GM13977 (cell line): Measurements from ENCODE around the gene KRTAP21-2.
"Not testable (repeated sequence)": the region's sequence is repeated elsewhere in the genome, so short reads cannot be mapped to it uniquely, and the experiment has no call there.

Experiments used
- DNase-seq: peaks from one replicate; pipeline ENCODE4 v3.0.0; 2012; ENCODE audit warnings: low spot score
- CTCF ChIP-seq: IDR thresholded peaks from 2 replicates; pipeline ENCODE4 v1.5.1; 2012; ENCODE audit warnings: mild to moderate bottlenecking, control low read depth; ENCODE audit not compliant: insufficient read depth; ENCODE audit errors: extremely low read depth, missing control alignments
- in situ Hi-C: fragments of 300-500 bp; cut with MboI; formaldehyde crosslinking; loops from one replicate; pipeline ENCODE4 v1.12.0; 2022; ENCODE audit warnings: low sequenced_read_pairs, low pct_unique_long_range_greater_than_20kb, mixed read lengths, inconsistent platforms; ENCODE audit not compliant: unreplicated experiment

The KRTAP21-2 gene

DNA sequence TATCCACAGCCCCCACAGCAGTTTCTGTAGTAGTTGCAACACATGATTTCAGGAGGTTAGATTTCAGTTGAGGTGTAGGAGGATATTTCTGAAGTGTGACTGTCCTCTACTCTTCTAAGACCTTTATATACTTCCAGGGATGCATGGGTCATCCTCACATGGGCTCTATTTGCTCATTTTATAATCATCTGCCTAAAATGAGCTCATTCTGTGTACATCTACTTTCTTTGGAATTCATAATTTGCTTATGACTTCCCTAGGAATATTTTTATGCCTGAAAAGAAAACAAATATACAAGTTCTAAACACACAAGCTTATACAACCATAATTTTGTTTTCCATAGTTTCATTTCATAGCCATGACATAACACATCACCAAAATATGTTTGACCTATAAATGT is at the start of gene KRTAP21-2:
KRTAP21-2 (minus strand) TSS at position 101 of the 400 bp plus-strand sequence; CDS start at position 44, 57 bp downstream.
- TF ChIP-seq CTCF = no peak
- in situ Hi-C loops = no loop called here
- no peak for DNase-seq

DNA sequence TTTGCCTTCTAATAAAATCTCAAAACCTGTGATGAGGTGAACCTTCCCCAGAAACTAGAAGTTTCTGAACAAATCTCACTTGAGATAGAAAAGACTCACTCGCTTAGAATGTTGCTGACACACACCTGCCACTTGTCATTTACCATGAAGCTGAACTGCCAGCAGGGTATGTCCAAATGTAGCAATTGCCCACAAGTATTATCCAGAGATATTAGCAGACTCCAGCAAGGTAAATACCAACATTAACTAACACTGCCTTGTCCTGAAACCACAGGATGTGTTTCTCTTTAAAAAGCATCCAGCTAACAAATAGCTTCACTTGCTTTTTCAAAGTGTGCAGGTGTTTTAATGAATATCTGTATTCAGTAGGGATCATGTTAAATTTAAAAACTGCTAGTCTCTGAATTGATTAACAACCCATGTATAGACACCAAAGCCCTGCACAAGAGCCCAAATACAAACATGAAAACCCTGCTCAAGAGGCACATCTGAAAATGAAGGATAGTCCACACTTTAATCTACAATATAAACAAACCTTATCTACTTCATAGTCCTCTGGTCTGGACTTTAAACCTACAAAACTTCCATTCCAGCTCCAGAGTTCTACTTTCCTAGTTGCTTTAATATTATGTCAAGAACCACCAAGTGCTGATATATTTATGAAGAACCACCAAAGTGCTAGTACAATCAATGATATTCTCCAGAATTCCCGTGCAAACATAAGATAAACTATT is 46.7 kb upstream of the KRTAP21-2 start:
- no peak for TF ChIP-seq CTCF
- in situ Hi-C loops = no loop called here
- DNase-seq = no peak

DNA sequence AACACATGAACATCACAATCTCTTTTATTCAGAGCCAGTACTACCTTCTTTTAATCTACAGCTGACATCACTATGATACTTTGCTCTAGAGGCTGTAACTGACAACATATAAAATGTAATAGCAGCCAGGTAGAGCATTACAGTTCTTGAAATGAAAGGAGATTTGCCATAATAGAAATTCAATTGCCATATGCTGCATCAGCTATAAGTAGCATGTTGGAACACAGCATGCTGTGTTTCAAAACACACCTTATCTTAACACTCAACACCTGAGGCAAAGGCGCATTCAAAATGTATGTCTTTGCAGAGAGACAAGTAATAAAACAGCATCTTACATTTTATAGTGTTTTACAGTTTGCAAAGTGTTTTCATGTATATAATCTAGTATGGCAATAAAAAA is 32.2 kb upstream of the KRTAP21-2 start:
- in situ Hi-C loops = no loop called here
- no peak for DNase-seq
- TF ChIP-seq CTCF = no peak

DNA sequence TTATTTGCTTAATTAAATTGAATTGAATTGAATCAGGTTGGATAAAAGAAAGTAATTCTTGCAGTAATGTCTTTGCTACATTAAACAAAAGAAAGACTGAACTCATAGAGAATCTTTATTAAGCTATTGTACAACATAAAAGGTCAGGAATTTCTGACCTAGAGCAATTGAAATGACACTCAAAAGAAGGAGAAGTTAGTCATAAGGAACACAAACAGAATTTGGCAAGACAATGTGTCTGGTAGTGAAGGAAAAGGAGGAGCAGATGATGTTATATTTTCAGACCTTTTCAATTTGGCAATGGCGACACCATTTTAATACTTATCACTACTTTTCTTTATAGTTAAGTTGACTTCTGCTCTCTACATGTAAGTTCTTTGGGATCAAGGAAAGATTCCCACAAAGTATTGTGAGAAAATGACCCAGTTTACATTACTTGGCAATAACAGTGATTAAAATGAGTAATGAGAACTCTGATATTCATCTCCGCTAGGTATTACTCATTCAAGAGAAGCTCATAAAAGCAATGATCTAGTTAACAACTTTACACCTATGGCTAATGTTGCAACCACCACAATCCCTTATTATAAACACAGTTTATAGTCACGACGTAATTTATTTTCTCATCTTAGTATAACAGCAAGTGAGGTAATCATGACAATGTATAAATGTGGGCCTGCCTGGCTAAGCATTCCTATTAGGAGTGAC is 22.8 kb upstream of the KRTAP21-2 start:
- no peak for TF ChIP-seq CTCF
- in situ Hi-C loops = no loop called here

GRCh38 chr21:30760776-30761175 is 13.7 kb upstream of the KRTAP21-2 start:
- in situ Hi-C loops = no loop called here
- TF ChIP-seq CTCF = no peak
- DNase-seq = no peak

More for the DNA sequence above, 22.8 kb upstream of the KRTAP21-2 start:
- no peak for DNase-seq

GRCh38 chr21:30758306-30758705 is 11.2 kb upstream of the KRTAP21-2 start:
- in situ Hi-C loops = no loop called here
- TF ChIP-seq CTCF = no peak

GRCh38 chr21:30755328-30755727 is 8.3 kb upstream of the KRTAP21-2 start, which contains the start of gene KRTAP21-1:
KRTAP21-1 (minus strand) TSS chr21:30755428; CDS start chr21:30755378, 50 bp downstream.
- in situ Hi-C loops = not testable (repeated sequence)

More at GRCh38 chr21:30758306-30758705, 11.2 kb upstream of the KRTAP21-2 start:
- DNase-seq = no peak

More at GRCh38 chr21:30755328-30755727, 8.3 kb upstream of the KRTAP21-2 start, which contains the start of gene KRTAP21-1:
- DNase-seq = not testable (repeated sequence)
